Activated CD4-positive, alpha-beta T cell treated with anti-CD3 and anti-CD28 coated beads for 4 hours (primary cell): ENCODE measurements around the gene GAA.
A peak's percentile ranks its signal among the peaks of the same experiment; 100 is the strongest.

Source experiments
- DNase-seq, 2 donors: peaks; one replicate each; pipeline ENCODE4 v3.0.0-alpha.2; 2020

The GAA gene

DNA sequence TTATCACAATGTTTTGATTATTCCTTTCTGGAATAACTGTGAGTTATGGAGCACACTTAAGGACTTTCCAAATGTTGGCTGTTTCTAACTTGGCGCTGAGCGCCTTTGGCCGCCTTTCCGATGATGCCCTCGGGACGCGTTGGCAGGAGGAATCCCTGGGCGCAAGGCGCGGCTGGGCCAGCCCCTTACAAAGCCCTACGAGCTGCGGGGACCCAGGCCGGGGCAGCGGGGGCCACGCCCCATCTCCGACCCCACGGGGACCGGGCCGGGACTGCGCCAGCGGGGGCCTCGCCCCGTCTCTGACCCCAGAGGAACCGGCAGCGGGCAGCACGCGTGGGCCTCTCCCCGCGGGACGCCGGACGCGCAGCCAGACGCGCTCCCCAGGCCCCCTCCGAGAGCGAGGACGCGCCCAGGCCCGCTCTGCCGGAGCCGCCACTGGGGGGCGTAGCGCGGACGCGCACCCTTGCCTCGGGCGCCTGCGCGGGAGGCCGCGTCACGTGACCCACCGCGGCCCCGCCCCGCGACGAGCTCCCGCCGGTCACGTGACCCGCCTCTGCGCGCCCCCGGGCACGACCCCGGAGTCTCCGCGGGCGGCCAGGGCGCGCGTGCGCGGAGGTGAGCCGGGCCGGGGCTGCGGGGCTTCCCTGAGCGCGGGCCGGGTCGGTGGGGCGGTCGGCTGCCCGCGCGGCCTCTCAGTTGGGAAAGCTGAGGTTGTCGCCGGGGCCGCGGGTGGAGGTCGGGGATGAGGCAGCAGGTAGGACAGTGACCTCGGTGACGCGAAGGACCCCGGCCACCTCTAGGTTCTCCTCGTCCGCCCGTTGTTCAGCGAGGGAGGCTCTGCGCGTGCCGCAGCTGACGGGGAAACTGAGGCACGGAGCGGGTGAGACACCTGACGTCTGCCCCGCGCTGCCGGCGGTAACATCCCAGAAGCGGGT lies at the start of gene GAA:
TSS of gene GAA (plus strand) at position 571 of the 935 bp plus-strand sequence. CDS start 3,006 bp downstream, outside the sequence.
- DNase-seq = peak; percentile 84 to 90

DNA sequence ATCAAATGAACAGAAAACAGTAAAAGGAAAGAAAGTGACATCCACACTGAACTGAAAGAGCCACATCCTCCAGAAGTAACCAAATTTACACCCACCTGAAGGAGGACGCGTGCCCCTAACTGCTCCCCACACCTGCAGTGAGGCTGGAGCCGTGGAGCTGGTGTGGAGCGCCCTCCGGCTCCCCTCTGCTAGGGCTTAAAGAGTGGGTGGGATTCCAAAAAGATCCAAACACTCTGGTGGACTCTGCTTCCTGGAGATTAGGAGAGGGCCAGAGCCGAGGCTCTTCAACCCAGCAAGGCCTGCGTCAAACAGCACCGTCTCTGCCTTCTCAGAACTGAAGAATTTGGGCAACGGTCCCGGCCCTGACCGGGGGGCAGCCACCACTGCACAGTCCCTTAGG lies 49.7 kb upstream of the GAA start:
- DNase-seq = no peak

DNA sequence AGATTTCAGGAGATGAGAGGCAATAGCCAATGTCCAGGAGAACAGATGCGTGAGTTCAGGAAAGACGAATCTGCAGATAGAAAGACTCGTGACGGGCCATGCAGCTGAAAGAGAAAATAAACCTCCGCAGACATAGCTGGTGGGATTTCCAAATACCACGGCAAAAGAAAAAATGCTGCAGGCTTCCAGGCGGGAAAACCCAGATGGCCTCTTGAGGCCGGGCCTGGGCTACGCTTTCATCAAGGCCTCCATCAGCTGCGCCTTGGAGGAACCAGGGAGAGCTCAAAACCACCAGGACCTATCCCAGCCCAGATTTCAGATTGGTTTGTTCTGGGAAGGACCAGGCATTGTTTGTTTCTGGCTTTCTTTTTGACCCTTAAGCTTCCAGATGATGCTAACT lies 48.3 kb upstream of the GAA start:
- no peak for DNase-seq

DNA sequence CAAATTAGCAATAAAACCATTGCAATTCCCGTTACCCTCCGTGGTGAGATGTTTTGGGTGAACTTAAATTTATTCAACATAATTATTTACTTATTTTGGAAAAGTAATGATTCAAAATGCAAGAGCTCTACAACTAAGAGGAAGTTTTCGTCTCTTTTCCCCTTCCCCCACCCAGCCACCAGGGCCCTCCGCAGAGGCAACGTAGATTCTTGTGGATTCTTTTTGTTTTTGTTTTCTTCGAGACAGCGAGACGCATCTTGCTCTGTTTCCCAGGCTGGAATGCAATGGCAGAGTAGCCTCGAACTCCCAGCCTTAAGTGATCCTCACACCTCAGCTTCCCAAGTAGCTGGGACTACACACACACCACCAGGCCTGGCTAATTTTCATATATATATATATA lies 45.8 kb upstream of the GAA start:
- DNase-seq = no peak

DNA sequence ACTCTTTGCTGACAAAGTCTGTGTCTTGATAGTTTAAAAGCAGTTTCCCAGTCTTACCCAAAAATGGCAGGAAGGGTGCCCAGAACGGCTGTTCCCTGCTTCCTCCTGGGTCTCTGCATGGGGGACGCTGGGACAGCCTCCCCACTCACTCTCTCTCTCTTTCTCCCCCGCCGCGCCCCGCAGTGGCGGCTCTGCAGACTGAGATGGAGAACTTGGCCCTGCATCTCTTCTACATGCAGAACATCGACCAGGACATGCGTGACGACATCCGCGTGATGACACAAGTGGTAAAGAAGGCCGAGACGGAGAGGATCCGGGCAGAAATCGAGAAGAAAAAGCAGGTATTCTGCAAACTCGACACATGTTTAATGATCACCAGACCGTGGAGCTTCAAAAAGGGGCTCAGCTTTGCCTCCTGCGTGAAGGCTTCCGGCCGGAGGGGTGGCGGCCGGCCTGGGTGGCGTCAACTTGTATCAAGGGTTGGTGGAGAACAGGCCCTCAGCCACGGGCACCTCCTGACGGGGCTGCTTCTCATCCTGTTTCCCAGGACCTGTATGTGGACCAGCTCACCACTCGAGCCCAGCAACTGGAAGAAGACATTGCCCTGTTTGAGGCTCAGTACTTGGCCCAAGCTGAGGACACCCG lies 42.9 kb upstream of the GAA start:
- no peak for DNase-seq

DNA sequence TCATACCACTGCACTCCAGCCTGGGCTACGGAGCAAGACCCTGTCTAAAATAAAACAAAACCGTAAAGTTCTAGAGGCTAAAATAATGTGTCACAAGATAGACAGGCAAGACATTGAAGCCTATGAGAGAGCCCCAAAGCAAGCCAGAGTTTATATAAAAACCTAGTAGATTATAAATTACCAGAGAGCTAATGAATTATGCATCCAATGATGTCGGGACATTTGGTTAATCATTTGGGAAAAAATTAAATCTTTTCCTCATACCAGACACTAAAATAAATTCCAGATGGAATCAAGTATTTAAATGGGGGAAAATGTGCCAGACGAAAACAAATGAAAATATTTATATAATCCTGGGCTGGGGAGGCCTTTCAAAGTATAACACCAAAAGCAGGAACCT lies 40.7 kb upstream of the GAA start:
- no peak for DNase-seq

DNA sequence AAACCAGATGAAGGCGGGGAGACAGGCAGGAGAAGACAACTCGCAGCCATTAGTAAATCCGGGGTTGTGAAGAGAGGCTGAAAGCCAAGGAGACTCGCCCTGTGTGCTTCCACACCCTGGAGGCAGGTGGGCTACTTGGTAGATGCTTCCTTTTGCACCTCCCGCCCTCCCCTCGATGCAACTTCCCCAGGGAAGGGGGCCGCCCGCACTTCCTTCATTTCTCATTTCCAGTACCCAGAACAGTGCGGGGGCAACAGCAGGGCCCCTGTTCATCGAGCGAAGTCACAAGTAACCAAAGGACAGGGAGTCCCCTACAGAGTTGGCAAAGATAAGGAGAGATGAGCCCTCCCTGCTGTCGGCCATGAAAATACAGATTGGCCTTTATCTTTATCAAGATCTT lies 40.0 kb upstream of the GAA start:
- no peak for DNase-seq

DNA sequence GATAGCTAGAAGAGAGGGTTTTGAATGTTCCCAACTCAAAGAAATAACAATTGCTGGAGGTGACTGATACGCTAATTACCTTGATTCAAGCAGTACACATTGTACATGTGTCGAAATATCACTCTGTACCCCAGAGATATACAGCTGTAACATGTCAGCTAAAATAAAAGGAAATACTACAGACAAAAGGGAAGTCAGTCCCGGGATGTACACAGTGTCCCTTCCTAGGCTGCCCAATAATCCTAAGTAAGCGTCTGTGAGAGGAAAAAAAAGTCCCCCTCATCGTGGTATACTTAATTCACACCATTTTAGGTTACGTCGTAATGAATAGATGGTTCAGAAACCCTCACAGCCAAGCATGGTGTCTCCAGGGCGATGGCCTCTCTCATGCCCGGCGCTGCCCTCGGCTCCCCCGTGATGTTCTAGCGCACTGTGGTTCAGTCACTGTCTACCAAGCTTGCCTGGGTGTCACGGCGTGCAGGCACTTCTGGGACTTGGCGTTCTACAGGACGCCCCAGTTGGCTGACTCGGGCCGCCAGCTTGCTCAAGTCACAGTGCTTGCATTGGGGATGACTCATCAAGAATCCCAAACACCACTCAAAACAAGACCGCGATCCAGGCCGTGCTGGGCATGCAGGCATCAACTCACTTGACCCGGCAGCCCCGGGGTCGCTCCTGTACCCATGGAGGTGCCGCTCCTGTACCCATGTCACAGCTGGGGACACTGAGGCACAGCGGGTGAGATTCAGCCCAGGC lies 37.4 kb upstream of the GAA start:
- DNase-seq = no peak

DNA sequence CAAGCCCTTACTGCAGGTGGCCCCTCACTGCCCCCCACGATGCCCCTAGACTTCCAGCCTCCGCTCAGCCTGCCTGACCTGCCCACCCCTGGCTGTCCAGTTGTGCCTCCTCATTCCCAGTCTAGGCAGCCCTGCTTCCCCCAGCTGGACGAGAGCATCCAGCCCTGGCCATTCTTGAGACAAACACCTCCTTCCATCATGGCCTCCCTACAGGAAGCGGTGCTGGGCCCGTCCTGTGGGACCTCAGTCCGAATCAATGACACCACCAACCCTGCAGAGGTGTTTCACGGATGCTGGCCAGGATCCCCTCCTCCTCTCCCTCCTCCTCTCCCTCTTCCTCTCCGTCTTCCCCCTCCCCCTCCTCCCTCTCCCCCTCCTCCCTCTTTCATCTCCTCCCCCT lies 36.7 kb upstream of the GAA start:
- DNase-seq = no peak

DNA sequence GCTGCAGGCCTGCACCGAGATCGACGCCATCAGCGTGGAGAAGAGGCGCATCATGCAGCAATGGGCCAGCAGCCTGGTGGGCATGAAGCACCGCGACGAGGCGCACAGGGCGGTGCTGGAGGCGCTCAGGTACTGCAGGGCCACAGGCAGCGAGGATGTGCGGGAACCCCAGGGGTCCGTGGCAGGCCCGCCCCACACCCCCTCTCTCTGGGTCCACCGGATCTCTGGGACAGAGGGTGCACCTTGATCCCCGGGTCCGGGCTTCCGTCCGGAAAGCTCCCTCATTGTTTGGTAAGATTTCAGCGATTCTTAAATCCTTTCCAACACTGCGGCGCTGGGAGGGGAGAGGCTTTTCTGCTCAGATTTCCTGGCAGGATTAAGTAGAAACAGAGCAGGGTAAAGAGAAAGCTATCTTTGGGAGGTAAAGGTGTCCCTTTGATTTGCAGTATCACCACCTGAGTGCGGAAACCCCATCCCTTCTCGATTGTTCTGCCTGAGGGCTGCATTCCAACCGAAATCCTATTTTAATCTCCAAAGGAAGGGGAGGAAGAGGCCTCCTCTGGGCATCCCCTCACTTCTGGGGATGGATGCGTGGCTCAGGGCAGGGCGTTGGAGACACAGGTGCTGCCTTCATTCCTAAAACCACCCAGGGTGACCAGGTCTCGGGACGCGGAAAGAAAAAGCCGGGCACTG lies 35.8 kb upstream of the GAA start:
- DNase-seq = no peak

DNA sequence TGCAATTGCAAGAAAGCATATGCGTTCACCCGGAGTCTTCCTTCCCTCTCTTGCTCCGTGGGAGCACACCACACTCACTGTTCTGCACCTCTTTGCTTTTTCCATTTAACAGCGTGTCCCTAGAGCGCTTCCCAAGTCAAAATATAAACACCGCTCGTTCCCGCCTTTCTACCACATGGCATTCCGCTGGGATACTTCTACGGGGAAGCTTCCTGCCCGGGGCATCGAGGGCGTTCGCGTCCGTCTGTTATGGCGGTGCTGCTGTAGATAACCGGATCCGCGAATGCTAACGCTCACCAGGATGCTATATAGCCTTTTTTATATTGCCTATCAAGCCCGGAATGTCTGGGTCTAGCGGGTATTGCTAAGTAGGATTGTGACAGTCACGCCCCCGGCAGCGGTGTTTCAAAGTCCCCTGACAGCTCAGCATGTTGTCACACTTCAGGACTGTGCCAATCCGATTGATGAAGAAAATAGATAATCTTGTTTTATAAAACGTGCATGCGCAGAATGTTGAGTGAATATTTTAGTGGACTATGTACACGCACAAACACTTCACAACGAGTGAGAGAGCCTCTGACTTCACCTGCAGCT lies 33.9 kb upstream of the GAA start:
- no peak for DNase-seq

DNA sequence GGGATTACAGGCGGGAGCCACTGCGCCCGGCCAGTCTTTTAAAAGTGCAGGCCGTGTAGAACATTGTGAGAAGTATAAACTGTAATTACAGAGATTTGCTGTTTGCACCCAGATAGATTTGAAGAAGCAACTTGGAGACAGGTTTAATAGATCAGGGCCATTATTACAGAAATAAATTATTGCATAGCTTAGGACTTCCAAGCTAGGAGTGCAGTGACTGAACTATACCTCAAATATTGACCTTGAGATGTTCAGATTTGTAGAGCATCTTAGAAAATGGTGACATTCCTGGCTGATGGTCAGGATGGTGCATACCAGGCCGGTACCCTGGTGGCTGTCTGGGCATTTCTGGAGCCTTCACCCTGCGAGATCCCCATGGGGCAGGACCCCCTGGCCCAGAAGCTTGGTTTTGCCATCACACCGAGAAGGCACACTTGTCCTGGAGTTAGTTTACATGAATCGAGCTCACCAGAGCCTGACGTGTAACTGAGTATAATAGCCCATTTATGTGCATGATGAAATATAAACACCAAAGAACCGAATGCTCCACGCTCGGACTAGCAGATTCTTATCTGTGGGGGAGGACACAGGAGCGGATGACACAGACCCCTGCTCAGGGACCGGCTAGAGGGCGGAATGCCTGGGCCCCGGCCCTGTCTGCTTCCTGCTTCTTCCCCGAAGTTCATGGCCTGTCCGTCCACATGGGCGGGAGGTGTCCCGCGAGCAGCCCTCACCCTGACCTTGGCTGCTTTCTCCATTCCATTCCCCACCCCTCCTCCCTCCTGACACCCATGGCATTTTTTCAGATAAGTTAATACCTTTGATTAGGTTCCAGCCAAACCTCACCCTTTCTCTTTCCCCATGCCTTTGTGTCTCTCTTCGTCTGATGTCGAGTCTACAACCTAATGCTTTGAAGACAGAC lies 32.8 kb upstream of the GAA start:
- DNase-seq = no peak

DNA sequence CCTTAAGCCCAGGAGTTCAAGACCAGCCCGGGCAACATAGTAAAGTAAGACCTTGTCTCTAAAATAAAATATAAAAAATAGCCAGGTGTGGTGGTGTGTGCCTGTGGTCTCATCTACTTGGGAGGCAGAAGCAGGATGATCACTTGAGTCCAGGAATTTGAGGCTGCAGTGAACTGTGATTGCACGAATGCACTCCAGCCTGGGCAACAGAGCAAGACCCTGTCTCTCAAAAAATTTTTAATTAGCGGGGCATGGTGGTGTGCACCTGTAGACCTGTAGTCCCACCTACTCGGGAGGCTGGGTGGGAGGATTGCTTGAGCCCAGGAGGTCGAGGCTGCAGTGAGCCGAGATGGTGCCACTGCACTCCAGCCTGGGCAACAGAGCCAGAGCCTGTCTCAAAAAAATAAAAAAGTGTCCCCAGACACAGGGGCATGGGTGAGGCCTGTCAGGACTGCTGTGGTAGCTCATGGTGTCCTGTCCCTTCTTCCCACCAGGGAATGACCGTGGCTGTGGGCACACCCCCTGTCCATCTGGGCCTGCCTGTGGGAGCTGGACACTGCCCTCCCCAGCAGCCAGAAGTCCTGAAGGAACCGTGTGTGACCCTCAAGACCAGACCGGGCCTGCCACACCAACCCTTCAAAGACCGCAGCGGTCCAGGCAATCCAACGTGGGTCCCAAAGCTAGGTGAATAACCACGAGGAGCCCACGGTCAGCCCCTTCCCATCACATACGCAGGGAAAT lies 30.8 kb upstream of the GAA start:
- DNase-seq = no peak

DNA sequence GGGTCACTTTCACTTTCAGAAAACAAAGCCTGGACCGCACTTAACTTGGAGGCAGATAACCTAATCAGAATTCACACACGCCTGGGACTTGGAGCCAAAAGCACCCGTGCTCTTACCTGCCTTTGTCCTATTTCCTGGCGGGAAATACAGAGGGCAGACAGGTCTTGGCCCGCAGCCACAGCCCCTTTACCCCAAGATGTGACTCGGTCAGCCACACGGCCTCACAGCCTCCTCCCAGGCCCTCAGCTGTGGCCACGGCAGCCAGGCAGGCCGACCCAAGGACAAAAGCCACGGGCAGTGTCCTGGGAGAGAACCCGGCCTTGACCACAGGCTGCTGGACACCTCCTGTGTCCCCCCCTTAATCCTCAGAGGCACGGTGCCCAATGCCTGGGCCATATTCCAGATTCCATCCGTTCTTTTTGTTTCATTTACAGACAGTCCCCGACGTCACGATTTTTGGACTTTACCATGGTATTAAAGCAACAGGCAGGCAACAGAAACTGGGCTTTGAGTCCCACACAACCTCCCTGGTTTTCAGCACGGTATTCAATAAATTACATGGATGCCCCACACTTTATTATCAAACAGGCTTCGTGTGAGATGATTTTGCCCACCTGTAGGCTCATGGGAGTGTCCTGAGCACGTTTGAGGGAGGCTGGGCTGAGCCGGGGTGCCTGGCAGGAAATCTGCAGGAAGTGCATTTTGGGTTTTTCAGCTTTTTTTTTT lies 30.1 kb upstream of the GAA start:
- DNase-seq = no peak

DNA sequence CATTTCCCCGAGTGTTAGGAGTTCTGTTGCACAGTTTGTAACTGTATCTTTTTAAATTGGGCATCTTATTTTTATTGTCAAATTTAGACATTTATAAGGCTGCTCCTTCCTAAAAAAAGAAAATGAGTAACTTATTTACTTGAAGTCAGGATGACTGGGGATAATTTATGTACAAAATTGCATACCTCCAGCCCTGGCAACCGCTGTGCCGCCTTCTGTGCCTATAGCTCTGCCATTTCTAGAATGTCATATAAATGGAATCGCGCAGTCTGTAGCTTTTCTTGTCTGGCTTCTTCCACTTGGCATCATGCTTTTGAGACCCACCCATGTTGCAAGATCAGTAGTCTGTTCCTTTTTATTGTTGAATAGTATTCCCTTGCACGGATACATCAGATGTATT lies 29.0 kb upstream of the GAA start:
- no peak for DNase-seq

DNA sequence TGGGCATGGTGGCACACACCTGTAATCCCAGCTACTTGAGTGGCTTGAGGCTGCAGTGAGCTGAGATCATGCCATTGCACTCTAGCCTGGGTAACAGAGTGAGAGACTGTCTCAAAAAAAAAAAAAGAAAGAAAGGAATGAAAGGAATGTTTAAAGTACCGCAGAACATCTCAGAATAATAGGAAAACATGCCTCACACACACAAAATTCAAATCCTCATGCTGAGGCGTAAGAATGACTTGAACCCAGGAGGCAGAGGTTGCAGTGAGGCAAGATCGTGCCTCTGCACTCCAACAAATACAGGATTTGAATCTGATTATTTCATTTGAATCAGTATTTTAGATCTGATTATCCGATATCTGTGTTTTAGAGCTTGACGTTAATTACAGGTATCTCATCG lies 21.3 kb upstream of the GAA start:
- no peak for DNase-seq

DNA sequence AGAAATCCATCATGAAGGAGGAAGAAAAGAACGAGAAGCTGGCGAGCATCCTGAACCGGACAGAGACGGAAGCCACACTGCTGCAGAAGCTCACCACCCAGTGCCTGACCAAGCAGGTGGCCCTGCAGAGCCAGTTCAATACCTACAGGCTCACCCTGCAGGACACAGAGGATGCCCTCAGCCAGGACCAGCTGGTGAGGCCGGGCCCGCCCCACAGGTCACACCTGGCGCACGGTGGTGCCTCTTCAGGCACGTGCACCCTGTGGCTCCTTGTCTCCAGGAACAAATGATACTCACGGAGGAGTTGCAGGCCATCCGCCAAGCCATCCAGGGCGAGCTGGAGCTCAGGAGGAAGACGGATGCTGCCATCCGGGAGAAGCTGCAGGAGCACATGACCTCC lies 19.8 kb upstream of the GAA start:
- no peak for DNase-seq

DNA sequence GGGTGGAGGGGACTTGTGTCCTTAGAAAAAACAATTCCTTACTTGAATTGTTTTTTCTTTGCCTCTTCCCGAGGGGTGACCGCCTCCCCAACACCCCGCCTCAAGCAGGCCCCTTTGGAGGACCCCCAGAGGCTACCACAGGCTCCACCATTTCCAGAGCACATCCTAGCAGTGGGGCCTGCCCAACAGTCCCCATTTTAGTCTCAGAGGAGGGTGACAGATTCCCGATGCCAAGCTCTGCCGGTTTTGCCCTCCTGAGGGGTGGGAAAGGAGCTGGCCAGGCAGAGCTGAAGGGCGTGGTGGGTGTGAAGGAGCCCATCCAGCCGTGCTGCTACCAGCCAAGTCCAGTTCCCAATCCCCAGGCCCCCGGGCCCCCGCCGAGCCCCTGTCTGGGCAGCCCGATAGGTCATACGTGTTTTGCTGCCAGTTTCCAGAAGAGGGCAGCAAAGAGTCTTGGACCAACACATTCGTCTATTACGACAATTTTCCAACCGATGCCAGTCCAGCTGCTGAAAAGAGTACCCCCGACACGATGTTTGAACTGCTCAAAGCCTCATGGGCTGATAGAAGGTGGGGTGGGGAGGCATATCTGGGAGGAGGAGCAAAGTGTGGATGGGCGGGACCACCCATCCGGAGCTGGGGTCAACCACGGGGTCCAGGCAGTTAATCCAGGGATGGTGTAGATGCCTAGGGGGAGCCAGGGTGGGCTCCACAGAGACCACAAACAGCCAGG lies 18.8 kb upstream of the GAA start:
- DNase-seq = peak; percentile 53 to 69

DNA sequence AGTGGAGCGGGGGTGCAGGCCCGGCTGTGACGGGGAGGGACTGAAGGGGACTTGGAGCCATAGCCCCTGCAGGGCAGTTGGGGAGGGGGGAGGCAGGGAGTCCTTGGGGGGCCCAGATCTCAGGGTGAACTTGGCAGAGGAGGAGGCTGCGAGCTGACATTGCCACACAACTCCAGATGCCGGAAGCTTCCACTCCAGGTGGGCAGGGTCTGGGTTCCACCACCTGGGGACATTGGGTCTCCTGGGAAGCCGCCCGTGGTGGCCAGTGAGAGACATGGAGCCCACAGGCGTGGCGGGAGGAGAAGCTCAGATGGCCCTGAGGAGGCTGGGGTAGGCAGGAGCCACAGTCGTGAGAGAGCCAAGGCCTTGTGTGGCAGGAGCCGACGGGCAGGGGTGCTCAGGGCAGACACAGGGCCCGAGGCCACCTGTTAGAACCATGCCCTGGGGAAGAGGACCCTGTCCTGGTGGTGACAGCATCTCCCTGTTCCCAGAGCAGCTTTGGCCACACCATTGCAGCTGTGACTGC lies 18.2 kb upstream of the GAA start:
- no peak for DNase-seq
